WTC11 (cell line): Measurements from ENCODE around the gene SHKBP1. TPM values are rescaled to one million over a fixed set of nuclear protein-coding genes. Genes with fewer than 3 reads are reported as not detected.

Experiments
- ARID4B ChIP-seq: sonication (generic); formaldehyde crosslinking; IDR thresholded peaks from 2 replicates; pipeline ENCODE4 v1.8.0; 2023; ENCODE audit warnings: missing genetic modification reagents, mild to moderate bottlenecking, borderline replicate concordance
- EMX1 ChIP-seq: fragments of 250-450 bp; sonication (Bioruptor Pico); IDR thresholded peaks from 2 replicates; pipeline ENCODE4 v1.8.0; 2021; ENCODE audit warnings: mild to moderate bottlenecking
- ETV6 ChIP-seq: sonication (generic); formaldehyde crosslinking; IDR thresholded peaks from 2 replicates; pipeline ENCODE4 v1.8.1; 2022; ENCODE audit warnings: mild to moderate bottlenecking, missing genetic modification reagents
- FOXJ3 ChIP-seq: sonication (generic); formaldehyde crosslinking; IDR thresholded peaks from 2 replicates; pipeline ENCODE4 v1.9.0; 2021; ENCODE audit warnings: missing genetic modification reagents, mild to moderate bottlenecking, borderline replicate concordance
- FOXP1 ChIP-seq: sonication (generic); formaldehyde crosslinking; IDR thresholded peaks from 2 replicates; pipeline ENCODE4 v1.8.0; 2022; ENCODE audit warnings: missing genetic modification reagents, mild to moderate bottlenecking, moderate library complexity, borderline replicate concordance
- GABPB1 ChIP-seq: sonication (generic); formaldehyde crosslinking; IDR thresholded peaks from 2 replicates; pipeline ENCODE4 v1.8.1; 2023; ENCODE audit warnings: mild to moderate bottlenecking, missing genetic modification reagents
- KAT7 ChIP-seq: sonication (generic); formaldehyde crosslinking; IDR thresholded peaks from 2 replicates; pipeline ENCODE4 v1.8.1; 2023; ENCODE audit warnings: missing genetic modification reagents, mild to moderate bottlenecking, borderline replicate concordance
- MXD4 ChIP-seq: fragments of 250-450 bp; sonication (Bioruptor Pico); IDR thresholded peaks from 2 replicates; pipeline ENCODE4 v1.8.0; 2021; ENCODE audit warnings: mild to moderate bottlenecking, moderate library complexity, borderline replicate concordance
- NFATC4 ChIP-seq: fragments of 250-450 bp; sonication (Bioruptor Pico); IDR thresholded peaks from 2 replicates; pipeline ENCODE4 v1.9.0; 2021; ENCODE audit warnings: mild to moderate bottlenecking
- NR1H2 ChIP-seq: sonication (generic); formaldehyde crosslinking; IDR thresholded peaks from 2 replicates; pipeline ENCODE4 v1.9.0; 2021; ENCODE audit warnings: mild to moderate bottlenecking, moderate library complexity, missing genetic modification reagents
- RORB ChIP-seq: fragments of 250-450 bp; sonication (Bioruptor Pico); IDR thresholded peaks from 2 replicates; pipeline ENCODE4 v1.9.0; 2021; ENCODE audit warnings: mild to moderate bottlenecking
- SP1 ChIP-seq: sonication (generic); formaldehyde crosslinking; conservative IDR thresholded peaks from 2 replicates; pipeline ENCODE4 v1.8.1; 2022; ENCODE audit warnings: missing genetic modification reagents
- TEAD4 ChIP-seq: sonication (generic); formaldehyde crosslinking; IDR thresholded peaks from 2 replicates; pipeline ENCODE4 v1.8.0; 2022; ENCODE audit warnings: mild to moderate bottlenecking, missing genetic modification reagents
- TP53 ChIP-seq: sonication (generic); formaldehyde crosslinking; IDR thresholded peaks from 2 replicates; pipeline ENCODE4 v1.8.1; 2023; ENCODE audit warnings: mild to moderate bottlenecking, missing genetic modification reagents
- USF1 ChIP-seq: sonication (generic); formaldehyde crosslinking; IDR thresholded peaks from 2 replicates; pipeline ENCODE4 v1.8.0; 2022; ENCODE audit warnings: mild to moderate bottlenecking, missing genetic modification reagents
- USF2 ChIP-seq: sonication (generic); formaldehyde crosslinking; IDR thresholded peaks from 2 replicates; pipeline ENCODE4 v1.8.1; 2023; ENCODE audit warnings: mild to moderate bottlenecking, missing genetic modification reagents, moderate library complexity
- ZBTB21 ChIP-seq: sonication (generic); formaldehyde crosslinking; IDR thresholded peaks from 2 replicates; pipeline ENCODE4 v1.8.1; 2023; ENCODE audit warnings: mild to moderate bottlenecking, missing genetic modification reagents, borderline replicate concordance
- ZNF219 ChIP-seq: sonication (generic); formaldehyde crosslinking; IDR thresholded peaks from 2 replicates; pipeline ENCODE4 v1.8.0; 2023; ENCODE audit warnings: missing genetic modification reagents, mild to moderate bottlenecking, borderline replicate concordance
- ZNF263 ChIP-seq: sonication (generic); formaldehyde crosslinking; IDR thresholded peaks from 2 replicates; pipeline ENCODE4 v1.8.1; 2022; ENCODE audit warnings: low read depth, mild to moderate bottlenecking, moderate library complexity, missing genetic modification reagents
- ZNF416 ChIP-seq: fragments of 250-450 bp; sonication (Bioruptor Pico); IDR thresholded peaks from 2 replicates; pipeline ENCODE4 v1.9.0; 2021; ENCODE audit warnings: mild to moderate bottlenecking, inconsistent platforms
- ZNF532 ChIP-seq: fragments of 250-450 bp; sonication (Bioruptor Pico); IDR thresholded peaks from 2 replicates; pipeline ENCODE4 v1.9.0; 2021; ENCODE audit warnings: mild to moderate bottlenecking, borderline replicate concordance
- ZNF671 ChIP-seq: fragments of 250-450 bp; sonication (Bioruptor Pico); IDR thresholded peaks from 2 replicates; pipeline ENCODE4 v1.8.0; 2021; ENCODE audit warnings: mild to moderate bottlenecking
- total RNA-seq: library from RNA; stranded (reverse); gene quantifications from 3 replicates; pipeline ENCODE4 v1.2.3, GENCODE V29; 2021
- TF ChIP-seq, protein P1 (sequence below): sonication (generic); formaldehyde crosslinking; conservative IDR thresholded peaks from 2 replicates; pipeline ENCODE4 v1.8.1; 2023; ENCODE audit warnings: mild to moderate bottlenecking, low read depth, missing genetic modification reagents, moderate library complexity
- TF ChIP-seq, protein P2 (sequence below): sonication (generic); formaldehyde crosslinking; IDR thresholded peaks from 2 replicates; pipeline ENCODE4 v1.8.0; 2022; ENCODE audit warnings: mild to moderate bottlenecking, missing genetic modification reagents
- TF ChIP-seq, protein P3 (sequence below): fragments of 250-450 bp; sonication (Bioruptor Pico); IDR thresholded peaks from 2 replicates; pipeline ENCODE4 v1.8.0; 2021; ENCODE audit warnings: mild to moderate bottlenecking

Gene SHKBP1
- total RNA-seq, 1 experiment from 2014 or later = 71.7 TPM

DNA sequence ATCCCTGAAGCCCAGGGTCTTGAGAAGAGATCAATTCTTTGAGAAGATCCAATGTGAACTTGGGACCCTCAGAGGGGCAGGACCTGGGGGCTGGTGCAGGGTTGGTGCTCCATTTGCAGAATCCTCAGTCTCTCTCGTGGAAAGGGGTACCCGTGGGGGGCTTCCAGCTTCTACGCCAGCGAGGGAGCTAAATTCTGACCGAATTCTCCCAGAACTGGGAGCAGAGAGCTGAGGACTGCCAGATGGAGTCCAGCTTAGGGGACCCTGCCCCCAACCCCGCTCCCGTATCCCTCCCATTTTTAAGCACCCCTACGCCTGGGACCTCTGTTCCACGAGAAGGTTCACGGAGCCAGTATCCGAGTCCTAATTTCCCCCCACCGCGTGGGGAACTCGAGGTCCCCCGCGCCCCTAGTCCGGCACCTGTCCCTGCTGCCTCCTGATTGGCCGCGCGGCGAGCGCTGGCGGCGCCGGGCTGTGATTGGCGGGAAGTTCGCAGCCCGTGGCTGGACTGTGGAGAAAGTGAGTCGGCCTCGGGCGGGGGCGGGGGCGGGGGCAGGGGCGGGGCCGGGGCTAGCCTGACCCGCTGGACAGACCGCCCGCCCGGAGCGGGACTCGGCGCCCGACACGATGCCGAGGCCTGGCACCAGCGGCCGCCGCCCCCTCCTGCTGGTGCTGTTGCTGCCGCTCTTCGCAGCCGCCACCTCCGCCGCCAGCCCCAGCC is 20.1 kb downstream of the SHKBP1 start (continued):
- TF ChIP-seq ZNF532 (CRISPR knock-in tag) = no peak
- no peak for TF ChIP-seq NR1H2 (CRISPR knock-in tag)
- no peak for TF ChIP-seq GABPB1
- TF ChIP-seq TEAD4 (CRISPR knock-in tag) = no peak
- TF ChIP-seq ZBTB21 (CRISPR knock-in tag) = peak; percentile 72; the same call in 1 of the 2 replicates
- peak; percentile 65; the same call in 1 of the 2 replicates for TF ChIP-seq FOXP1
- TF ChIP-seq, protein P1, sequence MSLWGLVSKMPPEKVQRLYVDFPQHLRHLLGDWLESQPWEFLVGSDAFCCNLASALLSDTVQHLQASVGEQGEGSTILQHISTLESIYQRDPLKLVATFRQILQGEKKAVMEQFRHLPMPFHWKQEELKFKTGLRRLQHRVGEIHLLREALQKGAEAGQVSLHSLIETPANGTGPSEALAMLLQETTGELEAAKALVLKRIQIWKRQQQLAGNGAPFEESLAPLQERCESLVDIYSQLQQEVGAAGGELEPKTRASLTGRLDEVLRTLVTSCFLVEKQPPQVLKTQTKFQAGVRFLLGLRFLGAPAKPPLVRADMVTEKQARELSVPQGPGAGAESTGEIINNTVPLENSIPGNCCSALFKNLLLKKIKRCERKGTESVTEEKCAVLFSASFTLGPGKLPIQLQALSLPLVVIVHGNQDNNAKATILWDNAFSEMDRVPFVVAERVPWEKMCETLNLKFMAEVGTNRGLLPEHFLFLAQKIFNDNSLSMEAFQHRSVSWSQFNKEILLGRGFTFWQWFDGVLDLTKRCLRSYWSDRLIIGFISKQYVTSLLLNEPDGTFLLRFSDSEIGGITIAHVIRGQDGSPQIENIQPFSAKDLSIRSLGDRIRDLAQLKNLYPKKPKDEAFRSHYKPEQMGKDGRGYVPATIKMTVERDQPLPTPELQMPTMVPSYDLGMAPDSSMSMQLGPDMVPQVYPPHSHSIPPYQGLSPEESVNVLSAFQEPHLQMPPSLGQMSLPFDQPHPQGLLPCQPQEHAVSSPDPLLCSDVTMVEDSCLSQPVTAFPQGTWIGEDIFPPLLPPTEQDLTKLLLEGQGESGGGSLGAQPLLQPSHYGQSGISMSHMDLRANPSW (CRISPR knock-in tag) = no peak
- TF ChIP-seq, protein P2, sequence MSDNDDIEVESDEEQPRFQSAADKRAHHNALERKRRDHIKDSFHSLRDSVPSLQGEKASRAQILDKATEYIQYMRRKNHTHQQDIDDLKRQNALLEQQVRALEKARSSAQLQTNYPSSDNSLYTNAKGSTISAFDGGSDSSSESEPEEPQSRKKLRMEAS = peak; percentile 79
- TF ChIP-seq ZNF416 (CRISPR knock-in tag) = no peak
- TF ChIP-seq RORB = no peak
- TF ChIP-seq NFATC4 (CRISPR knock-in tag) = no peak
- TF ChIP-seq USF1 (CRISPR knock-in tag) = peak; percentile 18; the same call in 1 of the 2 replicates
- TF ChIP-seq, protein P3, sequence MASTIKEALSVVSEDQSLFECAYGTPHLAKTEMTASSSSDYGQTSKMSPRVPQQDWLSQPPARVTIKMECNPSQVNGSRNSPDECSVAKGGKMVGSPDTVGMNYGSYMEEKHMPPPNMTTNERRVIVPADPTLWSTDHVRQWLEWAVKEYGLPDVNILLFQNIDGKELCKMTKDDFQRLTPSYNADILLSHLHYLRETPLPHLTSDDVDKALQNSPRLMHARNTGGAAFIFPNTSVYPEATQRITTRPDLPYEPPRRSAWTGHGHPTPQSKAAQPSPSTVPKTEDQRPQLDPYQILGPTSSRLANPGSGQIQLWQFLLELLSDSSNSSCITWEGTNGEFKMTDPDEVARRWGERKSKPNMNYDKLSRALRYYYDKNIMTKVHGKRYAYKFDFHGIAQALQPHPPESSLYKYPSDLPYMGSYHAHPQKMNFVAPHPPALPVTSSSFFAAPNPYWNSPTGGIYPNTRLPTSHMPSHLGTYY (CRISPR knock-in tag) = no peak
- no peak; the same call in 1 of the 2 replicates for TF ChIP-seq ZNF219 (CRISPR knock-in tag)
- peak; percentile 81; the same call in 1 of the 2 replicates for TF ChIP-seq TP53 (CRISPR knock-in tag)
- no peak for TF ChIP-seq ZNF671 (CRISPR knock-in tag)
- no peak for TF ChIP-seq EMX1
- no peak for TF ChIP-seq ARID4B (CRISPR knock-in tag)
- TF ChIP-seq KAT7 (CRISPR knock-in tag) = no peak
- TF ChIP-seq USF2 (CRISPR knock-in tag) = no peak
- no peak for TF ChIP-seq ETV6 (CRISPR knock-in tag)
- TF ChIP-seq ZNF263 (CRISPR knock-in tag) = 0 out of 2 replicates have a peak, but pooled peaks have one; percentile 48
- no peak for TF ChIP-seq MXD4 (CRISPR knock-in tag)
- no peak for TF ChIP-seq FOXJ3 (CRISPR knock-in tag)
- TF ChIP-seq SP1 (CRISPR knock-in tag) = peak; percentile 47; the same call in 1 of the 2 replicates
